Daoy (cell line): ENCODE results near the gene CCM2. TPM values are rescaled to one million over a fixed set of nuclear protein-coding genes. Genes with fewer than 3 reads are reported as not detected.
A peak's percentile ranks its signal among the peaks of the same experiment; 100 is the strongest.

Experiments
- DNase-seq: peaks from one replicate; pipeline ENCODE4 v3.0.0-alpha.2; 2015; ENCODE audit warnings: low read depth
- total RNA-seq: library from RNA; depleted of rRNA; stranded (reverse); fragments of >200 nt; shearing (Covaris generic); gene quantifications from 2 replicates; pipeline ENCODE4 v1.2.3, GENCODE V29; 2014; rRNA removed

The CCM2 gene
- 67.6 and 68.8 TPM in 2 replicates for total RNA-seq

GRCh38 chr7:45000093-45001032 is at the start of gene CCM2:
Gene CCM2 (plus strand): TSS chr7:45000201. CDS start chr7:45000334, 133 bp downstream.
- DNase-seq, result peak; percentile 77

DNA sequence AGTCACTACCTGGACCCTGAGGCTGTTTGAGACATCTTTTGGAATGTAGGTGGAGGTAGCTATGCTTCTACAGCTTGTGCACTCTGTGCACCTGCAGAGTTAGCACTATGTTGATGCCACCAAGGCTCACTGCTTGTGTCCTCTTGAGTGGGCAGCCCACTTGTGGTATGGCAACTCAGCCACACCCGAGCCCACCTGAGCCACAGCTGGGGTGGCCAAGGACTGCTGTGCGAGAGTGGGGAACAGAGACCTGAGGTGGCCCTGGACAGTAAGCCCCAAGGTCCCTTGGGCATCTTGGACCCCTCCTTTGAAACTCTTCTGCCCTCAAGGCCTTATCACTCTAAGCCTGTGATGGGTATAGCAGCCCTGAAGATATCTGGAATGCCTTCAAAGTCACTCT is 46.8 kb upstream of the CCM2 start:
- DNase-seq, result no peak

DNA sequence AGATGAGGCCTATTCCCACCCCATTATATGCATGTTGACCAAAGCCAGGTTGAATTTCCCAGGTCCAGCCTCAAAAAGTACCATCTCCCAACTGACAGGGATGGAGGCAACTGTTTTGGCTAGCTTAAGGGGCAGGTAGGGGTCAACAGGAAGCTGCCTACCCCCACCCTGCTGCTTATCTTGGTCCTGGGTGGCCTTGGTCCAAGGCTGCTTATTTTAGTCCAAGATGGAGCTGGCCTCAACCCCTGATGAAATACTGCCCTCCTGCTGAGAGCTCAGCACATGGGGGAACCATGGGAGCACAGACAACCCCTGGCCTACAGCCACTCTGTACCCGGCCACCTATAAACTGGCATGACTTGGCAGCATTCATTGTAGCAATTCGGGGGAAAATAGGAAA is 44.3 kb upstream of the CCM2 start:
- DNase-seq, result no peak

- no peak for DNase-seq
These were observed 43.7 kb upstream of the CCM2 start for GRCh38 chr7:44956157-44956766.

DNA sequence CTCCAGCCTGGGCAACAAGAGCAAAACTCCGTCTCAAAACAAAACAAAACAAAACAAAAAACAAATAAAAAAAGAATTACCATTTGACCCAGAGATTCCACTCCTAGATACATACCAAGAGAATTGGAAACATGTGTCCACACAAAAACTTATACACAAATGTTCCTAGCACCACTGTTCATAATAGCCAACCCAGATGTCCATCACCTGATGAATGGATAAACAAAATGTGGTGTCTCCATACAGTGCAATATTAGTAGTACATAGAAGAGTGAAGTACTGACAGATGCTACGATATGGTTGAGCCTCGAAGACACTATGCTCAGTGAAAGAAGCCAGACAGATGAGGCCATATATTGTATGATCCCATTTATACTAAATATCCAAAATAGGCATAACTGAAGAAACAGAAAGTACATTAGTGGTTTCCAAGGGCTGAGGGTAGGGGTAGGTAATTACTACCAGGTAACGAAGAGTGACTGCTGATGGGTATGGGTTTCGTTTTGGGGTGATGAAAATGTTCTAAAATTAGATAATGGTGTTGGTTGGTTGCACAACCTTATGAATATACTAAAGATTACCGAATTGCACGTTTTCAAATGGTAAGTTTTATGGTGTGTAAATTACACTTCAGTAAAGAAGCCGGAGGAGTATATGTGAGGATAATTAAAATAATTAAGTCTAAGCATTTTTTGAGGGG is 41.2 kb upstream of the CCM2 start:
- no peak for DNase-seq

DNA sequence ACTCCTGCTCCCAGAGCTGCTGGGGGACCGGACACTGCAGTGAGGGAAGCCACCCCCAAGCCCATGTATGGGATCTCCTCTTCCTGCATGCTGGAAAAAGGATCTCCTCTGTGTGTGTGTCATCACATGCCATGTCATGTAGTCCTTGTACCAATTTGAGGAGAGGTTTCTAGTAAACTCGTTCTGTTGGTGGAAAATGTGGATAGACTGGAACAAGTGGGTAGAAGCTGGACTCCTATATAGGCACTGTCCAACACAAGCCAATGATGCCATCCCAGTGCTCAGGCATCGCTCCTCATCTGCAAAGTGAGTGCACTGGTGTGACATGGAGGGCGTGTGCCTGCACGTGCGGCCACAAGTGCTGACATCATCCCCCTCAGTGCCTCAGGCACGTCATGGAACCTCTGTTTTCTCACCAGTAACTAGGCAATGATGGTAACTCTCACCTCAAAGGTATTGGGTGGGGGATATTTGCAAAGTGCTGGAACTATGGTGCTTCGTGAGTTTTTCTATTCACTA is 40.5 kb upstream of the CCM2 start:
- peak; percentile 77 for DNase-seq

- no peak for DNase-seq
These were observed 39.9 kb upstream of the CCM2 start for GRCh38 chr7:44960011-44960580.

GRCh38 chr7:44961844-44962482 is 38.0 kb upstream of the CCM2 start:
- DNase-seq, result peak; percentile 29

- DNase-seq, result peak; percentile 73
These were observed 37.3 kb upstream of the CCM2 start for GRCh38 chr7:44962483-44963251.

GRCh38 chr7:44963364-44964290 is 36.4 kb upstream of the CCM2 start:
- no peak for DNase-seq

DNA sequence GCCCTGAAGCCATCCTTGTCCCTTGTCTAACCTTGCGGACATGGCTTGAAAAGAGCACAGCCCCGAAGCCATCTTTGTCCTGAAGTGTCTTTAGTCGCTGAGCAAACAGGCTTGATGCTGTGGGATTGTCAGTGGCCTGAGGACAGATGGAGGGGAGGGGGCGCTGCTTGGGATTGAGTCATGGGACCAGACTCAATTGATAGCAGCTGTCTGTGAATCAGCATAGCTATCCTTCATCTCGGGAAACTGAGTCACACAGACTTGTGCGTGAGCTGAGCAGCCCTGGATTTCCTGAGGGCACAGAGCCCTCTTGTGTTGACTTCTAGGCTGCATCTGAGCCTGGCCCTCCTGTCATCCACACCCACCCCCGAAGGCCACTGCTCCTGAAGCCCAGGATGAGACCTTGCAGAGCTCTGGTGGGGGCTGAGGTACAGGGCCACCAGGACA is 35.6 kb upstream of the CCM2 start:
- peak; percentile 51 for DNase-seq

DNA sequence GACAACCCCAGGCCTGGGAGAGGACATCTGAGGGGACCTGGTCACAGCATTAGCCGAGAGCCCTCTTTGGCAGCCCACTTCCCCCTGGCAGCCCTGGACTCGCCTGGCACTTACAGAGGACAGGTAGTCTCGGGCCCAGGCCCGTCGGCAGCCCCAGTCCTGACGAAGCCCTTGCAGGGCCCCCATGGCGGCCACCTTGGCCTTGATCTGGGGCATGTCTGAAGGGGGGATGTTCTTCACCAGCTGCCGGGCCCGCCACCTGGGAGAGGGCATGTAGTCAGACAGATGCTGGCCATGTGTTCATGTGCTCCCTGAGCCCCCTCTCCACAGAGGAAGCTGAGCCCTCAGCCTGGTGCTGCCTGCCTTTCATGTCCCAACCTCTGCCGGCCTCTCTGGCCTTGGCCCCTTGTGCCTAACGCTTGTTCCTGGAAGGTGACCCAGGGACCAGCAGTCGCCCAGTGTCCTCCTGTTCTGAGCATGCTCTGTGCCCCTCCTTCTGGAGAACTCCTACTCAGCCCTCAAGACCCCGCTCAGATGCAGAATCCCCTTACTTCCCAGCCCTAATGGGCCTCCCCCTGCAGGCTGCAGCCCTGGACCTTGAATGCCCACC is 35.1 kb upstream of the CCM2 start:
- DNase-seq, result peak; percentile 11

GRCh38 chr7:44965441-44965903 is 34.5 kb upstream of the CCM2 start:
- DNase-seq, result peak; percentile 4

- DNase-seq, result peak; percentile 9
These were observed 33.9 kb upstream of the CCM2 start for GRCh38 chr7:44965937-44966730.

DNA sequence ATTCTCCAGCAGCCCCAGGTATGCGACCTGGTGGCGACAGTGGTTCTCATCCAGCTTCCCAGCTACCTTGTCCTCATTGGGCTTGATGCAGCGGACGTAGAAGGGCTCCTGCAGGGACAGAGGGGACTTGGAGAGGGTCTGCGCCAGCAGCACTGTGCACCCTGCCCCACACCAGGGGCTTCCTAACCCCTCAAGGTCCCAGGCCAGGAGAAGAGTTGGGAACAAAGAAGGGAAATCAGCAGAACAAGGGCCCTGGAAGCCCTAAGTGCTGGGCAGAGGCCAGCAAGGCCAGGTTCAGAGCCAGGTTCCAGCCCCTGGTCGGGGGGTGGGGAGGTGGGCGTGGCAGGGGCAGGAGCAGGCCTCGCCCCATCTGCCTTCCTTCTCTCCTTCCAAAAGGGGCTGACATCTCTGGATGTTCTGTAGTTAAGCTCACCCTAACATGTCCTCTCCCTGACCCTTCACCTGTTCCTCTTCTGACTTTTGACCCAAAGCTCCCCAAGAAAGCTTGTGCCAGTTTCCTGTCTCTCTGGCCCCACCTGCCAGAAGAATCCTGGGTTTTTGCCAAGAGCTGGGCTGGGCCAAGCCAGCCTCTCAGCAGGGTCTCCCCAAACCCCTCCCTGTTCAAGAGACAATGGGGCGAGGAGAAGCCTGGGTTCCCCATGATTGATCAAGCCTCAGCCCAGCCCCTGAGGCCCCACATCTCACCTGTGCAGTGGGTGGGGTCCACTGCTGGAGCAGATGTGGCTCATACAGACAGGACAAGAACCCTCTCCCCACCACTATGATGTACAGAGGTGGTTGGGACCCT is 33.1 kb upstream of the CCM2 start:
- DNase-seq, result no peak

GRCh38 chr7:44967571-44968446 is 32.2 kb upstream of the CCM2 start:
- DNase-seq, result peak; percentile 78
